Activated CD4-positive, alpha-beta T cell treated with anti-CD3 and anti-CD28 coated beads, Interleukin-2, amount 50 U/mL, for 16 hours (primary cell): ENCODE data around the gene EFHC1.
A peak's percentile ranks its signal among the peaks of the same experiment; 100 is the strongest.
"Not testable (repeated sequence)": the region's sequence is repeated elsewhere in the genome, so short reads cannot be mapped to it uniquely, and the experiment has no call there.

Experiments used
- DNase-seq: peaks from one replicate; pipeline ENCODE4 v3.0.0-alpha.2; 2020

EFHC1 gene

GRCh38 chr6:52419809-52420667 is at the start of gene EFHC1:
TSS of gene EFHC1 (plus strand) at chr6:52420342. CDS start at chr6:52420411, 69 bp downstream.
- DNase-seq: peak; percentile 98

GRCh38 chr6:52371656-52372191 is 48.4 kb upstream of the EFHC1 start:
- DNase-seq: no peak

- DNase-seq: no peak
These were observed 46.9 kb upstream of the EFHC1 start for GRCh38 chr6:52373151-52373690.

- no peak for DNase-seq
These were observed 45.9 kb upstream of the EFHC1 start for GRCh38 chr6:52374247-52374646.

- no peak for DNase-seq
These were observed 44.2 kb upstream of the EFHC1 start for GRCh38 chr6:52375780-52376556.

GRCh38 chr6:52376763-52377162 is 43.4 kb upstream of the EFHC1 start:
- DNase-seq: no peak

GRCh38 chr6:52377538-52378221 is 42.5 kb upstream of the EFHC1 start:
- DNase-seq: no peak

GRCh38 chr6:52381249-52381648 is 38.9 kb upstream of the EFHC1 start:
- DNase-seq: peak; percentile 63

- DNase-seq: no peak
These were observed 35.9 kb upstream of the EFHC1 start for GRCh38 chr6:52384145-52384766.

GRCh38 chr6:52385074-52385473 is 35.1 kb upstream of the EFHC1 start:
- no peak for DNase-seq

GRCh38 chr6:52388119-52388518 is 32.0 kb upstream of the EFHC1 start:
- not testable (repeated sequence) for DNase-seq

GRCh38 chr6:52388790-52389189 is 31.4 kb upstream of the EFHC1 start:
- no peak for DNase-seq

GRCh38 chr6:52389264-52389625 is 30.9 kb upstream of the EFHC1 start:
- DNase-seq: peak; percentile 34

GRCh38 chr6:52389626-52390360 is 30.3 kb upstream of the EFHC1 start:
- peak; percentile 88 for DNase-seq

- DNase-seq: peak; percentile 84
These were observed 29.8 kb upstream of the EFHC1 start for GRCh38 chr6:52390361-52390727.

GRCh38 chr6:52391599-52391998 is 28.5 kb upstream of the EFHC1 start:
- no peak for DNase-seq

GRCh38 chr6:52392944-52393343 is 27.2 kb upstream of the EFHC1 start:
- peak; percentile 72 for DNase-seq

- DNase-seq: no peak
These were observed 26.4 kb upstream of the EFHC1 start for GRCh38 chr6:52393780-52394179.

- peak; percentile 69 for DNase-seq
These were observed 25.9 kb upstream of the EFHC1 start for GRCh38 chr6:52394251-52394666.

GRCh38 chr6:52395969-52396368 is 24.2 kb upstream of the EFHC1 start:
- DNase-seq: no peak

GRCh38 chr6:52399511-52400312 is 20.4 kb upstream of the EFHC1 start:
- DNase-seq: peak; percentile 51
